Erythroblast (primary cell): ENCODE data around the gene RAD51B.

ENCODE experiments used
- GATA1 ChIP-seq: IDR thresholded peaks from 2 replicates; pipeline ENCODE4 v1.6.1; 2011; ENCODE audit warnings: low read depth, mild to moderate bottlenecking, control low read depth, low read length, moderate library complexity
- POLR2A ChIP-seq: IDR thresholded peaks from 2 replicates; pipeline ENCODE4 v1.6.1; 2011; ENCODE audit warnings: mild to moderate bottlenecking, low read length

- TF ChIP-seq POLR2A = no peak
- TF ChIP-seq GATA1 = no peak
Observed at GRCh38 chr14:68370057-68370360, 550.4 kb downstream of the RAD51B start.
